K562 (cell line): ENCODE measurements around the gene ROBO1. TPM values are rescaled to one million over a fixed set of nuclear protein-coding genes. Genes with fewer than 3 reads are reported as not detected.

Experiments used
- ATAC-seq: fragments of 200-7000 bp; cut with Tn5 transposase; 3 replicates; pipeline ENCODE4 v1.9.1; 2020; ENCODE audit warnings: moderate library complexity
- BruUV-seq: library from RNA; stranded (reverse); fragments of 400-500 nt; replicated peaks from 2 replicates; lab custom pipeline; 2021; lab: Mats Ljungman, UMichigan
- CTCF ChIA-PET: fragments of 300-600 bp; formaldehyde crosslinking; extraction: SDS; loops from one replicate; lab custom pipeline; 2021; ENCODE audit warnings: low intra/inter-chr PET ratio; lab: Yijun Ruan, JAX
- POLR2A ChIA-PET: fragments of 300-600, 350-650 bp; sonication (Branson Sonifier 250); formaldehyde crosslinking; extraction: SDS; loops from one replicate; lab custom pipeline; 2021; ENCODE audit warnings: antibody characterized with exemption, inconsistent platforms; lab: Yijun Ruan, JAX
- DNase-seq, 4 experiments: peaks; one replicate each; pipeline versions ENCODE4 v3.0.0 to v3.0.0-alpha.2; 2011 to 2018; ENCODE audit warnings: low spot score in 3 of 4, mixed read lengths in 3 of 4; ENCODE audit errors: extremely low read depth in 1 of 4
- FAIRE-seq: peaks from 2 replicates; lab custom pipeline; 2011; peaks lifted over from hg19 to GRCh38; lab: Jason Lieb, UNC
- H2AFZ ChIP-seq: 2 replicates; pipeline ENCODE4 v1.6.0; 2011; ENCODE audit warnings: low read depth, low read length, control low read depth, inconsistent platforms
- H3K27ac ChIP-seq: fragments of 200-600 bp; 3 replicates; pipeline ENCODE4 v1.8.0; 2011; ENCODE audit warnings: low read depth, mild to moderate bottlenecking, control low read depth, inconsistent platforms, low read length, moderate library complexity, mixed read lengths; ENCODE audit errors: extremely low read depth
- H3K27me3 ChIP-seq, 2 experiments: fragments of 300-600 bp in 1 of 2; 2 replicates in 1 of 2; 3 replicates in 1 of 2; pipeline versions ENCODE4 v1.6.0 to v1.8.0; 2011; ENCODE audit warnings: inconsistent platforms in 2 of 2, low read length in 2 of 2, mild to moderate bottlenecking in 1 of 2, mixed read lengths in 1 of 2, moderate library complexity in 1 of 2; ENCODE audit not compliant: control insufficient read depth in 2 of 2, insufficient read depth in 2 of 2
- H3K36me3 ChIP-seq: fragments of 300-600 bp; 3 replicates; pipeline ENCODE4 v1.8.0; 2011; ENCODE audit warnings: mild to moderate bottlenecking, low read length, inconsistent platforms; ENCODE audit not compliant: control insufficient read depth, insufficient read depth
- H3K4me1 ChIP-seq, 2 experiments: fragments of 200-600 bp in 1 of 2; replicated peaks in 1 of 2; 2 replicates in 1 of 2; 3 replicates in 1 of 2; pipeline versions ENCODE4 v1.5.1 to v1.8.0; 2011; ENCODE audit warnings: inconsistent platforms in 2 of 2, low read length in 2 of 2, mild to moderate bottlenecking in 1 of 2, mixed read lengths in 1 of 2, moderate library complexity in 1 of 2; ENCODE audit not compliant: control insufficient read depth in 2 of 2, insufficient read depth in 2 of 2
- H3K4me2 ChIP-seq: 2 replicates; pipeline ENCODE4 v1.6.1; 2011; ENCODE audit warnings: low read length, control low read depth, inconsistent platforms, mixed read lengths; ENCODE audit not compliant: insufficient read depth
- H3K4me3 ChIP-seq: fragments of 200-600 bp; sonication (generic), shearing (Covaris generic); 2 replicates; pipeline ENCODE4 v1.5.1; 2016; ENCODE audit warnings: control low read depth, inconsistent platforms
- H3K79me2 ChIP-seq: fragments of 200-600 bp; 3 replicates; pipeline ENCODE4 v1.8.0; 2011; ENCODE audit warnings: low read length, inconsistent platforms; ENCODE audit not compliant: control insufficient read depth, insufficient read depth
- H3K9ac ChIP-seq, 2 experiments: 2 replicates each; pipeline versions ENCODE4 v1.6.0 to v1.6.1; 2011; ENCODE audit warnings: low read depth in 2 of 2, low read length in 2 of 2, control low read depth in 1 of 2, inconsistent platforms in 1 of 2, mild to moderate bottlenecking in 1 of 2, mixed read lengths in 1 of 2; ENCODE audit not compliant: insufficient read depth in 1 of 2
- H3K9me1 ChIP-seq: one replicate; pipeline ENCODE4 v1.6.0; 2011; ENCODE audit warnings: inconsistent platforms, mild to moderate bottlenecking, low read length, moderate library complexity; ENCODE audit not compliant: control insufficient read depth, insufficient read depth
- H3K9me3 ChIP-seq: replicated peaks from 2 replicates; pipeline ENCODE4 v1.5.1; 2011; ENCODE audit warnings: low read depth, low read length, inconsistent platforms; ENCODE audit not compliant: control insufficient read depth, insufficient read depth
- H4K20me1 ChIP-seq: replicated peaks from 2 replicates; pipeline ENCODE4 v1.6.1; 2011; ENCODE audit warnings: low read length, inconsistent platforms, mixed read lengths; ENCODE audit not compliant: control insufficient read depth, insufficient read depth
- DNMT1 ChIP-seq: fragments of 450-650 bp; IDR thresholded peaks from 2 replicates; pipeline ENCODE4 v1.6.1; 2016; ENCODE audit warnings: antibody characterized with exemption, mild to moderate bottlenecking
- ETV1 ChIP-seq: fragments of 450-650 bp; conservative IDR thresholded peaks from 2 replicates; pipeline ENCODE4 v1.6.1; 2016; ENCODE audit warnings: missing genetic modification characterization, control low read depth, low read depth, missing compliant biosample characterization
- MEF2A ChIP-seq: IDR thresholded peaks from 2 replicates; pipeline ENCODE4 v1.6.1; 2011; ENCODE audit warnings: low read depth, mild to moderate bottlenecking, low read length, moderate library complexity; ENCODE audit not compliant: control insufficient read depth
- RAD21 ChIP-seq, 2 experiments: fragments of 250-450 bp in 1 of 2; fragments of 450-650 bp in 1 of 2; sonication (Bioruptor Pico) in 1 of 2; formaldehyde crosslinking in 1 of 2; IDR thresholded peaks in 1 of 2; conservative IDR thresholded peaks in 1 of 2; 2 replicates each; pipeline versions ENCODE4 v1.4.0 to v1.8.0; 2020 to 2022; ENCODE audit warnings: mild to moderate bottlenecking in 2 of 2, moderate library complexity in 1 of 2
- UBTF ChIP-seq, 2 experiments: IDR thresholded peaks; 2 replicates each; pipeline ENCODE4 v1.6.1; 2012; ENCODE audit warnings: improper control_type of control experiment in 2 of 2, low read depth in 2 of 2, low read length in 2 of 2, borderline replicate concordance in 1 of 2
- ZNF431 ChIP-seq: sonication (generic); formaldehyde crosslinking; IDR thresholded peaks from 2 replicates; pipeline ENCODE4 v1.8.0; 2022; ENCODE audit warnings: mild to moderate bottlenecking, missing genetic modification reagents
- ZNF76 ChIP-seq: fragments of 250-450 bp; sonication (Bioruptor Pico); IDR thresholded peaks from 2 replicates; pipeline ENCODE4 v1.4.0; 2020; ENCODE audit warnings: mild to moderate bottlenecking, moderate library complexity, borderline replicate concordance
- in situ Hi-C: fragments of 300-500 bp; cut with MboI; formaldehyde crosslinking; loops from 4 replicates; pipeline ENCODE4 v1.15.0; 2018; ENCODE audit warnings: inconsistent platforms, mixed read lengths
- intact Hi-C: fragments of 100-400 bp; cut with micrococcal nuclease; formaldehyde crosslinking; loops from 2 replicates; pipeline ENCODE4 v1.14.2; 2022
- polyA plus RNA-seq, 8 experiments: library from polyadenylated mRNA; depleted of rRNA in 4 of 8; stranded (reverse) in 5 of 8; unstranded in 3 of 8; fragments of >200 nt; fragmentation: Nextera tagmentation in 2 of 8; fragmentation: Illumina TruSeq in 1 of 8; extraction: Ambion mirVana in 2 of 8; extraction: Trizol in 1 of 8; gene quantifications; 2 replicates each; pipeline versions ENCODE4 v1.2.1 to v1.2.3, GENCODE V29; 2011 to 2014; ENCODE audit warnings: inconsistent platforms in 1 of 8, missing spikeins in 1 of 8
- total RNA-seq, 7 experiments: library from RNA; depleted of rRNA in 6 of 7; stranded (reverse); fragments of >200 nt in 6 of 7; fragmentation: Illumina TruSeq in 2 of 7; extraction: Trizol in 2 of 7; gene quantifications; 2 replicates each; pipeline versions ENCODE4 v1.2.1 to v1.2.3, GENCODE V29; 2011 to 2021; ENCODE audit warnings: low replicate concordance in 1 of 7

Gene ROBO1
- total and polyA plus RNA-seq, 9 of the 15 experiments (the other 6 are each of a cell fraction or from before 2014, with no cell fraction given), result 0.01 to 0.53 (median 0.17) TPM; not detected in 5

- in situ Hi-C loops, result no loop called here
- ChIA-PET POLR2A (no interaction called here), CTCF (no interaction called here)
- ATAC-seq, result no peak
- H3K27me3 ChIP-seq, result no peaks in the 10 kb centered on the region
- no peaks in the 10 kb centered on the region for H3K36me3 ChIP-seq
- no TSS peak for BruUV-seq
- no peak overlapping the region for H3K4me2 ChIP-seq
- H3K9me1 ChIP-seq, result no peaks in the 10 kb centered on the region
- TF ChIP-seq ZNF76 (CRISPR knock-in tag) (no peak), ETV1 (tag) (no peak), MEF2A (no peak), RAD21 (CRISPR knock-in tag; conservative IDR thresholded peaks at IDR 0.05 in 1 of 2, IDR thresholded peaks at IDR 0.05 in 1 of 2) (no peak), DNMT1 (no peak), UBTF (IDR thresholded peaks at IDR 0.05; ENCODE audit: borderline replicate concordance in 1 of 2, low read depth in 2 of 2, low read length in 2 of 2) (no peak), ZNF431 (no peak)
- no peaks in the 10 kb centered on the region for H3K4me1 ChIP-seq
- H2AFZ ChIP-seq, result no peak overlapping the region
- no peak overlapping the region for H3K9ac ChIP-seq
- no peaks in the 10 kb centered on the region for H4K20me1 ChIP-seq
- intact Hi-C loops, result no loop called here
- no peak for FAIRE-seq
- no peaks in the 10 kb centered on the region for H3K79me2 ChIP-seq
- H3K9me3 ChIP-seq, result no peaks in the 10 kb centered on the region
- no peak for DNase-seq
- H3K27ac ChIP-seq, result no peak overlapping the region
- no peak overlapping the region for H3K4me3 ChIP-seq
These were observed 47.7 kb upstream of the ROBO1 start for GRCh38 chr3:79815478-79815877.
